ENCODE results near the gene TMEM132D.

Gene TMEM132D

GRCh38 chr12:129659961-129660622 lies 243.7 kb downstream of the TMEM132D start:
- no peak for DNase-seq (ENCODE audit: low spot score)

- DNase-seq (ENCODE audit: low spot score): no peak
Observed at GRCh38 chr12:129657179-129657578, 246.6 kb downstream of the TMEM132D start.

- no peak for DNase-seq (ENCODE audit: low spot score)
Observed at GRCh38 chr12:129651951-129652350, 251.9 kb downstream of the TMEM132D start.

GRCh38 chr12:129641926-129642325 lies 261.9 kb downstream of the TMEM132D start:
- no peak for DNase-seq (ENCODE audit: low spot score)

- DNase-seq (ENCODE audit: low spot score): no peak
Observed at GRCh38 chr12:129635021-129635685, 268.7 kb downstream of the TMEM132D start.

- DNase-seq (ENCODE audit: low spot score): no peak
Observed at GRCh38 chr12:129631316-129631715, 272.5 kb downstream of the TMEM132D start.

- no peak for DNase-seq (ENCODE audit: low spot score)
Observed at GRCh38 chr12:129629901-129630300, 273.9 kb downstream of the TMEM132D start.

GRCh38 chr12:129622566-129622965 lies 281.3 kb downstream of the TMEM132D start:
- DNase-seq (ENCODE audit: low spot score): no peak

GRCh38 chr12:129619271-129619670 lies 284.6 kb downstream of the TMEM132D start:
- DNase-seq (ENCODE audit: low spot score): no peak

- DNase-seq (ENCODE audit: low spot score): no peak
Observed at GRCh38 chr12:129617849-129618248, 286.0 kb downstream of the TMEM132D start.

- DNase-seq (ENCODE audit: low spot score): no peak
Observed at GRCh38 chr12:129615001-129615400, 288.8 kb downstream of the TMEM132D start.

- DNase-seq (ENCODE audit: low spot score): no peak
Observed at GRCh38 chr12:129614221-129614885, 289.5 kb downstream of the TMEM132D start.

- no peak for DNase-seq (ENCODE audit: low spot score)
Observed at GRCh38 chr12:129613314-129613713, 290.5 kb downstream of the TMEM132D start.

GRCh38 chr12:129610601-129611120 lies 293.2 kb downstream of the TMEM132D start:
- DNase-seq (ENCODE audit: low spot score): no peak

GRCh38 chr12:129607756-129608155 lies 296.1 kb downstream of the TMEM132D start:
- DNase-seq (ENCODE audit: low spot score): no peak

GRCh38 chr12:129607301-129607700 lies 296.5 kb downstream of the TMEM132D start:
- DNase-seq (ENCODE audit: low spot score): no peak

- DNase-seq (ENCODE audit: low spot score): no peak
Observed at GRCh38 chr12:129606239-129606638, 297.6 kb downstream of the TMEM132D start.

- no peak for DNase-seq (ENCODE audit: low spot score)
Observed at GRCh38 chr12:129605666-129606065, 298.2 kb downstream of the TMEM132D start.

GRCh38 chr12:129604506-129604905 lies 299.3 kb downstream of the TMEM132D start:
- no peak for DNase-seq (ENCODE audit: low spot score)

- no peak for DNase-seq (ENCODE audit: low spot score)
Observed at GRCh38 chr12:129599406-129599805, 304.4 kb downstream of the TMEM132D start.

GRCh38 chr12:129594098-129594497 lies 309.7 kb downstream of the TMEM132D start:
- no peak for DNase-seq (ENCODE audit: low spot score)

- DNase-seq (ENCODE audit: low spot score): no peak
Observed at GRCh38 chr12:129592449-129592848, 311.4 kb downstream of the TMEM132D start.

GRCh38 chr12:129589503-129589902 lies 314.3 kb downstream of the TMEM132D start:
- no peak for DNase-seq (ENCODE audit: low spot score)
